HG03521 (cell line): Measurements from ENCODE around the gene PFDN1.
"Not testable (repeated sequence)": the region's sequence is repeated elsewhere in the genome, so short reads cannot be mapped to it uniquely, and the experiment has no call there.

Experiments used
- ATAC-seq: cut with Tn5 transposase; IDR thresholded peaks from one replicate; pipeline ENCODE4 v1.9.1; 2021; ENCODE audit warnings: mild to moderate bottlenecking, moderate library complexity; ENCODE audit not compliant: unreplicated experiment

The PFDN1 gene, protein sequence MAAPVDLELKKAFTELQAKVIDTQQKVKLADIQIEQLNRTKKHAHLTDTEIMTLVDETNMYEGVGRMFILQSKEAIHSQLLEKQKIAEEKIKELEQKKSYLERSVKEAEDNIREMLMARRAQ

DNA sequence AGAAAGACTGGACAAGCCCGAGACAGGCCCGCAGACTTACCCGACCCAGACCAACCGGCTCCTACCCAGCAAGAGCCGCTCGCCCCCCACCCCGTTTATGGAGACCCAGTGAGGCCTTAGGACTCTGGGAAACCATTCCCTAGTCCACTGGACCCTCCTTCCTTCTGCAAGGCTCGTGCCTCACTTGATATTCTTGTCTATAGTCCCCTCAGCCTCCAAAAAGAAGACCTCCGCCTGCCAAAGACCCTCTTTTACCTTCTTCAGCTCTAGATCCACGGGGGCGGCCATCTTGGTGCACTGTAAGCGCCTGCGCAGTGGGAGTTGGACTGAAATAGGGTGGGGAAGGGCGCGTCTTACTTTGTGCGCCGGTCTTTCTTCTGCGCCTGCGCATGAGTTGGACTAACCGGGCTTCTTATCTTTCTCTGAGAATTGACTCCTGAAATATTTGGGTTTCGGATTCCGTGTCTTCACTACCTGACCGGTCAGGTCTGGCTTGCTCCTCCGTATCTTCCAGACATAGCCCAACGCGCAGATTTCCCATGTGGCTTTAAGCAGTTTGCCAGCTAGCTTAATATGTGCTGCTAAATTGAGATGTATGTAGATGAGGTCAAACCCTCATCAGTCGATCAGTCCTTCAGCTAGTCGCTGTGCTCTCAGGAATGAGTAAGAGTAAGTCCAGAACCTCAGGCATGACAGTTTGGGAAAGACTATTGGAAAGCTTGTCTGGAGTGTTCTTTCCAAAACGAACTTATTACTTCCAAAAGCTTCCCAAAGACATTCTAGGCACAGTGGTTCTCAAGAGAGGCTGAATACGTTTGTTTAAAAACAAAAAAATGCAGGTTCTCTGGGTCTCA is at the start of gene PFDN1:
Gene PFDN1, minus strand, starts transcription at position 316 of the 854 bp plus-strand sequence. Its CDS starts 28 bp downstream, at position 288.
- ATAC-seq = peak; percentile 95

GRCh38 chr5:140351609-140352334 is 48.9 kb upstream of the PFDN1 start:
- peak; percentile 65 for ATAC-seq

- no peak for ATAC-seq
Observed at GRCh38 chr5:140349244-140349643, 46.3 kb upstream of the PFDN1 start.

DNA sequence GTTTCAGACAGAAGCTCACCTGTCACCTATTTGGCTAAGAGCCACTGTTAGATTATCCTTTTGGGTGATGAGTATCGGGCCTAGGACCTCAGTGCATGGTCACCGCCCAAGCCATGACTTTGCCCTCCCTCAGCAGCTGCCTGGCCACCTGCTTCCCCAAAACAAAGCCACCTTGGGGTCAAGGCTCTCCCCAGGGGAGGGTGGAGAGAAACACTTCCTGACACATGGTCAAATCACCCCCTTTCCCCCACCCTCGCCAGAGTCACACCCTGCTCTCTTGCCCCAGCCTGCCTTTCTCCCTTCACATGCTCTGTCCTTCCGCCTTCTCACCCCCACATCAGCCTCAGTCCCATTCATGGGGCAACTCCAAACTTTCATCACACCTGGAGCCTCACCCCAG is 45.2 kb upstream of the PFDN1 start:
- no peak for ATAC-seq

- no peak for ATAC-seq
Observed at GRCh38 chr5:140347360-140347759, 44.5 kb upstream of the PFDN1 start.

GRCh38 chr5:140346348-140347221 is 43.7 kb upstream of the PFDN1 start, which contains the start of gene HBEGF:
Gene HBEGF (minus strand): TSS chr5:140346603. CDS start chr5:140346328, 275 bp downstream.
- ATAC-seq = peak; percentile 75

DNA sequence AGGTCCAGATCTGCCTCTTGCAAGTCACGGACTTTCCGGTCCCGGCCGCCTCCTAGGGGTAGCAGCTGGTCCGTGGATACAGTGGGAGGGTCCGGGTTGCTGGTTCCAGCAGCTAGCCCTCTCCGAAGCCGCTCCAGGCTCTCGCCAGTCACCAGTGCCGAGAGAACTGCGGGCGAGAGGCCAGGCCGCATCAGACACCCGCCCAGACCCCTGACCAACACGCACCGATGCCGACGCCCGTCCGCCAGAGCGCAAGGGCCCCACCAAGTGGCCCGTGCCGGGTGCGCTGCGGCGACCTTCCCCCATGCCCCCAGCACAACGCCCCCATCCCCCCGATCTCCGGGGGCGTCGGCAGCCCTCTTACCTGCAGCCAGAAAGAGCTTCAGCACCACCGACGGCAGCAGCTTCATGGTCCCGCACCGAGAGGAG is 43.0 kb upstream of the PFDN1 start:
- peak; percentile 2 for ATAC-seq

DNA sequence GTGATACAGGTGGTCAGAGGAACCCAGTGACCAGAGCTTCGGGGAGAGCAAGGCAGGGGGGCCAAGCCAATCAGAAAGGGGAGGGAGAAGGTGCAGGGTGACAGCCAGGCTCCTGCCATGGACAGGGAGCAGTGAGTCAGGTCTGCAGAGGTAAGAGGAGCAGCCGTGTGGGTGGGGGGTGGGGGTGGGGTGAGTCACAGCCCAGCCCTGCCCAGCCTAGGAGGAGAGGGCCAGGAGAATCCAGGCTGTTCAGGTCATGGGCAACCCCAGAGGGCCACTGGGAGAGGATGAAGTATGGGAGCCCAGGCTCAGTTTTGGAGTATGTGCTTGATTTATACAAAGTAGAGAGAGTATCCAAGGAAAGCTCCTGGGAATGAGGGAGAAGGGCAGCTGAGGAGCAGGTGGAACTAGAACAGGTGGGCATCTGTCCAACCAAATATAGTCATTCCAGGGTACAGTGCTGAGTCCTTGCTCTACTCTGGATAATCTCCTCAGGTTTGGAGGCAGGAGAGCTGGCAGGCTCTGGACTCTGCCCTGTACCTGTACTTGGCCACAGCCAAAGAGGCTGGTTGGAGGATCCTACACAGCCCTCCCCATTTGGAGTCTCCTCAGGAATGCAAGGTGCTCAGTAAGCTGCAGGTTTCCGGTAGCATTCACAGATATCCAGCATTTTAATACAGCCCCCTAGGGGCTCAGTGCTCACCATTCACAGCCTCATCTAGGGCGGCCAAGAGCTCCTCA is 42.0 kb upstream of the PFDN1 start:
- ATAC-seq = no peak

DNA sequence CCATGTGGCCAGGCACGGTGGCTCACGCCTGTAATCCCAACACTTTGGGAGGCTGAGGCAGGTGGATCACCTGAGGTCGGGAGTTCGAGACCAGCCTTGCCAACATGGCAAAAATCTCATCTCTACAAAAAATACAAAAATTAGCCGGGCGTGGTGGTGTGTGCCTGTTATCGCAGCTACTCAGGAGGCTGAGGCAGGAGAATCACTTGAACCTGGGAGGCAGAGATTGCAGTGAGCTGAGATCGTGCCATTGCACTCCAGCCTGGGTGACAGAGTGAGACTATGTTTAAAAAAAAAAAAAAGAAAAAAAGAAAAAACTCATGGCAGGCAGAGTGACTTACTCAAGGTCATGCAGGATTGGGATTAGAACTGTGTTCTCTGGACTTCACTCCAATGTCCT is 40.9 kb upstream of the PFDN1 start:
- not testable (repeated sequence) for ATAC-seq

DNA sequence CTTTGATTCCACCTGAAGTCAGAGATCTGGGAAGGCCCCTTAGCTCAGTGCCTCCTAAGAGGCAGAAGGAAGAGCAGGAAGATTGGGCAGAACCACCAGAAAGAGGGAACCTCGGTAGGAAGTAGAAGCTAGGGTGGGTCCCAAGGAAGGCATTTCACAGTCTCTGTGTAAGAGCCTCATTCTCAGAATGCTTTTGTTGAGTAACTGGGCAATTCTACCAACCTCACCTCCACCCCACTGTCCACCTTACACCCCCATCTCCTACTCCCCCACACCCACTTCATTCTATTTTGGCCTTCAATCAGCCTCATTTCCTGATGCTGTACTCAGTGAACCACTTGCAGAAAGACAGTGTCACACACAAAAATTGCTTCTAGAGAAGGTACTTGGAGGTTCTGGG is 40.0 kb upstream of the PFDN1 start:
- ATAC-seq = no peak

DNA sequence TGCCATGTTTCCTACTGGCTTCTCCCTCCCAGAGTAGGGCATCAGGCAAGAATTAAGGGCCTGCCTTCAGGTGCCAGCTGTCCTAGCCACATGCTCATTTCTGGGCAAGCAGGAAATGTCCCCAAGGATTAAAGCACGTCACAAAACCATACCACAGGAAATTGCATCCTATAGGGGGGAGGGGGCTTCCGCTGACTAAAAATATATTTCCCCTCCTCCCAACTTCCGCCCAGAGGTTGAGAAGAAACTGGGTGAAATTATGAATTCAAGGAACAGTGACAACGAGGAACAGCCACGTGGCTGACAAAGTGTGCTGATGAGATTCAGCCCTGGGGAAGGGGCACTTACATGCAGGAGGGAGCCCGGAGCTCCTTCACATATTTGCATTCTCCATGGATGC is 39.4 kb upstream of the PFDN1 start:
- no peak for ATAC-seq

- ATAC-seq = no peak
Observed at GRCh38 chr5:140341591-140341990, 38.7 kb upstream of the PFDN1 start.

DNA sequence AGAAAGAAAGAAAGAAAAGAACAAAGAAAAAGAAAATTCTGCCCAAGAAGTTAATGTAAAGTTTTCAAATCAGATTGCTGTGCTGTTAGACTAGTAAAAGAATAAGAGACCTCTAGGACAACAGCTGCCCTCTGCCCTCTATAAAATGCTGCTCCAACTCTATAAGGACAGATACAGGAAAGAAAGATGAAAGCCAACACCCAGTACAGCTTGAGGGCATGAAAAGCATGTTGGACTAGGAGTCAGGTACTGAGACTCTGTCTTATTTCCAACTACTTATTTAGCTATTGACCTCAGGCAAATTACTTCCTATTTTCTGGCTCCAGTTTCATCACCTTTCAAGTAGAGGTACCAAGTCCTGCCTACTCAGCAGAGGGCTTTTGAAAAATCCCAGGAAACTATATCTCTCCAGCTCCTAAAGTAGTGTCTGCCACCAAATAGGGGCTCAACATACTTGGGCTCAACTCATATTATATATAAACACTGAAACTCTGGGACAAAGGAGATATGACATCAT is 37.8 kb upstream of the PFDN1 start:
- no peak for ATAC-seq

- no peak for ATAC-seq
Observed at GRCh38 chr5:140339636-140340035, 36.7 kb upstream of the PFDN1 start.

DNA sequence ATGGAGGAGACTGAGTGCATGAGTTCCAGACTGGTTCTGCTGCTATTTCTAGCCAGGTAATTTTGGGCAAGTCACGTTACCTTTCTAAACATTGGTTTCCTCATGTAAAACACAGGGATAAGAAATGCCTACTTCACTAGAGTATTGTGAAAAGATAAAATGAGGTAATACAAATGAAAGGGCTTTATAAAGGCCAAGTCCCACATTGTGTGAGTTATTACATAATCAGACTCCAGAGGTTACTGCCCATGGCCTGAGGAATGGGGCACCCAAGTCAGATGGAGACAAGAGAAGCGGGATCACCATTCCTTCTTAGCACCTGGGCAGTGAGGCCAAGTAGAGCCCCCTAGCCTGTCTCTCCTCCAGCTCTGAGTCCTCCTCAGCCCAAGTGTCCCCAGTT is 36.0 kb upstream of the PFDN1 start:
- no peak for ATAC-seq

DNA sequence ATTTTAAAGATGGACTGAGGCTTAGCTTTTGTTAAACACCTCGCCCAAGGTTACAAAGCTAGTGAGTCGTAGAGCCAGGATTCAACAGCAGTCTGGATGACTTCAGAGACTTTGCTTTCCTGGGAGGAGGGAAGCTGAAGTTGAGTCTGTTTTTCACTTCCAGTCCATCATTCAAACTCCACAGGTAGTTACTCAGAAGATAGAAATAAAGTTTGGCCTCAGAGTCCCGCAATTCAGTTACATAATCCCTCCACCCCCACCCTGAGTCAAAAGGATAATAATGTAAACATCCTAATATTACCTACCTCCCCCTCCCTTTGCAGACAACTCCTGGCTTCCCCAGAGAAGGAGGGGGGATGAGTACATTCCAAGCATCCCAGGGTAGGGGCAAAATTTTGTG is 35.4 kb upstream of the PFDN1 start:
- ATAC-seq = no peak

GRCh38 chr5:140337880-140338279 is 35.0 kb upstream of the PFDN1 start:
- no peak for ATAC-seq

- ATAC-seq = no peak
Observed at GRCh38 chr5:140336388-140336787, 33.5 kb upstream of the PFDN1 start.

- no peak for ATAC-seq
Observed at GRCh38 chr5:140331638-140332037, 28.7 kb upstream of the PFDN1 start.
